HG02884 (cell line): ENCODE results near the gene CADM1.

Experiments used
- ATAC-seq: cut with Tn5 transposase; IDR thresholded peaks from one replicate; pipeline ENCODE4 v1.9.1; 2021; ENCODE audit warnings: mild to moderate bottlenecking, moderate library complexity; ENCODE audit not compliant: unreplicated experiment

Gene CADM1

GRCh38 chr11:115290479-115290878 lies 213.7 kb downstream of the CADM1 start:
- ATAC-seq: no peak

GRCh38 chr11:115287266-115287665 lies 216.9 kb downstream of the CADM1 start:
- ATAC-seq: no peak

- ATAC-seq: no peak
Observed at GRCh38 chr11:115286614-115287013, 217.6 kb downstream of the CADM1 start.

GRCh38 chr11:115284773-115285172 lies 219.4 kb downstream of the CADM1 start:
- no peak for ATAC-seq

- ATAC-seq: no peak
Observed at GRCh38 chr11:115282923-115283322, 221.3 kb downstream of the CADM1 start.

- no peak for ATAC-seq
Observed at GRCh38 chr11:115280775-115281174, 223.4 kb downstream of the CADM1 start.

GRCh38 chr11:115279813-115280761 lies 224.1 kb downstream of the CADM1 start:
- ATAC-seq: no peak

- no peak for ATAC-seq
Observed at GRCh38 chr11:115276799-115277198, 227.4 kb downstream of the CADM1 start.

GRCh38 chr11:115276191-115276590 lies 228.0 kb downstream of the CADM1 start:
- no peak for ATAC-seq

- ATAC-seq: no peak
Observed at GRCh38 chr11:115275045-115275444, 229.2 kb downstream of the CADM1 start.

GRCh38 chr11:115272925-115273324 lies 231.3 kb downstream of the CADM1 start:
- ATAC-seq: no peak

- no peak for ATAC-seq
Observed at GRCh38 chr11:115271643-115272042, 232.6 kb downstream of the CADM1 start.

- no peak for ATAC-seq
Observed at GRCh38 chr11:115269191-115269950, 234.8 kb downstream of the CADM1 start.

GRCh38 chr11:115267871-115268270 lies 236.3 kb downstream of the CADM1 start:
- ATAC-seq: no peak

- no peak for ATAC-seq
Observed at GRCh38 chr11:115267238-115267781, 236.9 kb downstream of the CADM1 start.

GRCh38 chr11:115266066-115266639 lies 238.1 kb downstream of the CADM1 start:
- no peak for ATAC-seq

GRCh38 chr11:115263799-115264656 lies 240.2 kb downstream of the CADM1 start:
- no peak for ATAC-seq

- ATAC-seq: no peak
Observed at GRCh38 chr11:115258216-115258615, 246.0 kb downstream of the CADM1 start.

- ATAC-seq: no peak
Observed at GRCh38 chr11:115257678-115258077, 246.5 kb downstream of the CADM1 start.

- ATAC-seq: no peak
Observed at GRCh38 chr11:115257270-115257669, 246.9 kb downstream of the CADM1 start.
